ENCODE data around the gene SORBS1.

SORBS1 gene

DNA sequence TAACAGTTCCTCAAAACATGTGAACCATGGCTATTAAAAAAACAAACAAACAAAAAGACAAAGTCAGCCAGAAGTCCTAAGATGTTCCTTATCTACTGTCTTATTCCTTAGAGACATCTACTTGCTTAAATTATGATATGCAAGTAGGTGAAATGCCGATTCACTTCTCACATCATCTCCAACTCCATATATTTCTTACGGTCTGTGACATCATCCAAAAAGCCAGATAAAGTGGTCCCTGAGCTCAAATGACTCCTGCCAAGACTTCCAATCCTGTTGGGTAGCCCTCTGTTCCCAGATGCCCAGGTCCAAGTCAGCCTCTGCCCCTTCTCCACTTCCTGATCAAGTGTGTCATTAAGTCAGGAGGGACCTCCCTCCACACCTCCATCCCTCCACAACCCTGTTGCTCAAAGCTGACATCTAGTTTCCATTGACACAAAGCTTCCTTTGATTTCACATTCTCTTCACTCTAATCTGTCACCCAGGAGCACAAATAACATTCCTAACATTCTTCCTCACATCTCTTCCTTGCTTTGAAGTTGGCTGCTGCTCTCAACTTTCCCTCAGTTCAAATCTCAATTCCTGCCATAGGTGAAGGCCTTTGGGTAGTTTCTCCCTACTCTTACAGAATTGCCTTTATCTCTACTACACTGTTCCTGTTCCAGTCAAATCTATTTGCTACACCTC is 214.3 kb downstream of the SORBS1 start:
- peak; percentile 65 for DNase-seq (ENCODE audit: low spot score)

DNA sequence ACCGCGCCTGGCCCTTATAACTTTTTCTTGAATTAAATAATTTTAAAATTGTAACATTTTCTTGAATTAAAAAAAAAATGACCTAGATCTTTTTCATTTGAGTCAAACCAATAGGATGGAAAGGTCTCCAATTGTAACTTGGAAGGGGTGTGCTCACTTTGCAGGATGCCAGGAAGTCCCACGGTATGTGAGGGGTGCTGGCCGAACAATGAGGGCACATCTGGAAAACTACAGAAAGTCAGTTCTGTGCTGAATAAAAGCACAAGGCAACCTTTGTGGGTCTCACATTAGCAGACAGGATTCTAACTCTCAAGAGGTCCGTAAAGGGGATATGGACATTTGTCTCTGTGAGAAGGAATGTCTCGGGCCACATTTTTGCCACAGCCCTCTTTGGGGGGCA is 217.6 kb downstream of the SORBS1 start:
- DNase-seq (ENCODE audit: low spot score) = no peak

GRCh38 chr10:95341716-95342130 is 219.4 kb downstream of the SORBS1 start:
- no peak for DNase-seq (ENCODE audit: low spot score)

- no peak for DNase-seq (ENCODE audit: low spot score)
Measured at GRCh38 chr10:95339863-95340262, 221.3 kb downstream of the SORBS1 start.

DNA sequence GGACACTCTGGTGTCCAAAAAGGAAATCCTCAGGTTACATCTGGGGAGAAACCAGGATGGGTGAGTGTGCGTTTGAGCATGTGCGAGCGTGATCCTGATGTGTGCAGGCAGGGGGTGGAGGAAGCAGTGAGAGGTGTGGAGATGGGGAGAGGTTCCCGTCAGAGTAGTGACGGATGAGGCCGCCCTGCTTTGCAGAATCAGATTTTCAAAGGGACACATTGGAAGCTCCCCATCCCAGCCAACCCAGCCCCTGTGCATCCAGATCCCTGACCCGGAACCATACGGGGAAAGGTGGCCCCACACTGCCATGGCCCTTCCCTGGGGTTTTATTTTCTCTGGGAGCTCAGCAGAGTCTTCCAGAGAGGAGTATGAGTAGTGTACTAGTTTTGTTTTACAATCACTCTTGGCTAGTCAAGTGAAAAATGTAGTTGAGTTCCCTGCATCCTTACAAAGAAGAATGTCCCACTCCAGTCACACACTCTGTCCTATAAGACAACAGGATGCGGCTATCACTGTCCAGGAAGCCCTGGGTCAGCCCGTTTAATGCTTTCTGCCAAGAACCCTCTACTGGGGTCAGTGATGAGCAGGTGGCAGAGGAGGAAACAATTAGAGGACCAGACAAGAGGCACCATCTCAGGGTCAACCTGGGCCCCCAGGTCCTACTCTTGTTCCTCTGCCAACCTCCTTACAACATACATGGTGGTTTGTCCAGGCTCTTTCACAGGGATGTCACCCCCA is 223.6 kb downstream of the SORBS1 start:
- DNase-seq (ENCODE audit: low spot score) = no peak

GRCh38 chr10:95336702-95337101 is 224.5 kb downstream of the SORBS1 start:
- no peak for DNase-seq (ENCODE audit: low spot score)

GRCh38 chr10:95335933-95336699 is 225.1 kb downstream of the SORBS1 start:
- DNase-seq (ENCODE audit: low spot score) = no peak

DNA sequence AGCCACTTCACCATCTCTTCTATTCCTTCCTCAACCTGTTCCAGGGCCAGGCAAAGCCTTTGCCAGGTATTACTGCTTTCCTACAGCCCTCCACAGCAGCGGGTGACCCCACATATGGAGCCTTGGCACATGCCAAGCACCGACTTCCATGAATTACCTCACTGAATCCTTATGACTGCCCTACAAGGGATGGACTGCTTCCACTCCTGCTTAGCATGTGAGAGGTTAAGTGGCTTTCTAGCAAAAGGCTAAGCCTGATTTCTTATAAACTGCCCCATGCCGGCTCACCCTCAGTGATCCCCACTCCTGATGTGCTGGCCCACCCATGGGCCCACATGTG is 226.4 kb downstream of the SORBS1 start:
- DNase-seq (ENCODE audit: low spot score) = no peak

- DNase-seq (ENCODE audit: low spot score) = no peak
Measured at GRCh38 chr10:95333997-95334804, 227.0 kb downstream of the SORBS1 start.

GRCh38 chr10:95332666-95333249 is 228.4 kb downstream of the SORBS1 start:
- no peak for DNase-seq (ENCODE audit: low spot score)

GRCh38 chr10:95331596-95332130 is 229.5 kb downstream of the SORBS1 start:
- DNase-seq (ENCODE audit: low spot score) = no peak

DNA sequence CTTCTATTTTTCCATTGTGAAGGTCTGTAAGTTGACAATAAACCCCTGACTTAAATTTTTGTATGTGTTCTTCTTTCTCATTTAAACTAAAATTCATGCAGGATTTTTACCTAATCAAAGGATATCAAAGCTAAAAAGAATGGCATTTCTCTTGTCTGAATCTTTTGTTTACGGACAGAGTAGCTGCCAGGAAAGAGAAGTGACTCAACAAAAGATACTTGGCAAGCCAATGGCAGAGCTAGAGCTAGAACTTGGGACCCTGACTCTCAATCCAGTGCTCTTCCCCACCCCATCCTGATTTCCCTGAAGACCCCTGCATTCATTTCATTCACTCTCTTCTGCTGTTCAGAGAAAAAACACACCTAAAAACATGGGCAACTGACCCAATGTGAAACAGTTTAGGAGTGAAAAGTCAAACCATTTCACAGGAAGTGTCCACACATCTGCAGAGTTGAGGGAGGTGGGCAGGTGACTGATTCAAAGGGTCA is 230.2 kb downstream of the SORBS1 start:
- DNase-seq (ENCODE audit: low spot score) = no peak

GRCh38 chr10:95329296-95329695 is 231.9 kb downstream of the SORBS1 start:
- DNase-seq (ENCODE audit: low spot score) = no peak

DNA sequence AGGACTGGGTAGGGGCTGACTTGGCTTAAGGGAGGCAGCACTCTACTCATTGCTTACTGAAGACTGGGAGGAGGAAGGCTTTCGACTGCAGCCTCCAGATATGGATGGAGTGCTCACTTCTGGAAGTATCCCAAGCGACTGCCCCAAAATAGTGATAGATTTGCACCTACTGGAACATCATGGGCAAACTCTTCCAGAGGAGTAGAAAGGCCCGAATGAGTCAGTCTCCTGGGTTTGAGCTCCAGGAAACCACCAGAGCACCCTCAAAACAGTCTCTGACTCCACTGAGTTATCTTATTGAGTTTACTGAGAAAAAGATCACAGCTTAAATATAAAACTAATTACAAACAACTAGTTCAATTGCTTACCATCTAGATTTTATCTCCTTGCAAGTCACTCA is 233.2 kb downstream of the SORBS1 start:
- no peak for DNase-seq (ENCODE audit: low spot score)

GRCh38 chr10:95327367-95327766 is 233.8 kb downstream of the SORBS1 start:
- DNase-seq (ENCODE audit: low spot score) = no peak

- DNase-seq (ENCODE audit: low spot score) = no peak
Measured at GRCh38 chr10:95326396-95326795, 234.8 kb downstream of the SORBS1 start.

- DNase-seq (ENCODE audit: low spot score) = no peak
Measured at GRCh38 chr10:95325863-95326262, 235.3 kb downstream of the SORBS1 start.

GRCh38 chr10:95324436-95325268 is 236.5 kb downstream of the SORBS1 start:
- DNase-seq (ENCODE audit: low spot score) = no peak

- DNase-seq (ENCODE audit: low spot score) = no peak
Measured at GRCh38 chr10:95321554-95322301, 239.4 kb downstream of the SORBS1 start.

GRCh38 chr10:95319239-95319638 is 241.9 kb downstream of the SORBS1 start:
- no peak for DNase-seq (ENCODE audit: low spot score)

Data from iPS-NIHi11 (cell line).